CD4-positive, alpha-beta T cell treated with Interleukin-21 for 1 hour (primary cell): Measurements from ENCODE around the gene FOS.
"Not testable (repeated sequence)": the region's sequence is repeated elsewhere in the genome, so short reads cannot be mapped to it uniquely, and the experiment has no call there.

Source experiments
- DNase-seq: peaks from one replicate; pipeline ENCODE4 v3.0.0-alpha.2; 2020

Gene FOS

GRCh38 chr14:75295491-75296345 lies 17.1 kb downstream of the FOS start:
- DNase-seq, result peak; percentile 86

GRCh38 chr14:75297411-75298040 lies 18.9 kb downstream of the FOS start:
- no peak for DNase-seq

GRCh38 chr14:75298187-75298965 lies 19.7 kb downstream of the FOS start:
- DNase-seq, result no peak

- no peak for DNase-seq
Observed at GRCh38 chr14:75299059-75299458, 20.4 kb downstream of the FOS start.

GRCh38 chr14:75299576-75299975 lies 20.9 kb downstream of the FOS start:
- DNase-seq, result no peak

GRCh38 chr14:75301666-75302325 lies 23.2 kb downstream of the FOS start:
- no peak for DNase-seq

- DNase-seq, result peak; percentile 77
Observed at GRCh38 chr14:75303381-75303789, 24.8 kb downstream of the FOS start.

- DNase-seq, result not testable (repeated sequence)
Observed at GRCh38 chr14:75306410-75306809, 27.8 kb downstream of the FOS start.

GRCh38 chr14:75306927-75307699 lies 28.5 kb downstream of the FOS start:
- DNase-seq, result no peak

GRCh38 chr14:75307700-75308379 lies 29.2 kb downstream of the FOS start:
- peak; percentile 69 for DNase-seq

GRCh38 chr14:75308991-75309390 lies 30.4 kb downstream of the FOS start:
- not testable (repeated sequence) for DNase-seq

GRCh38 chr14:75309561-75309960 lies 30.9 kb downstream of the FOS start:
- not testable (repeated sequence) for DNase-seq

GRCh38 chr14:75310295-75311111 lies 31.9 kb downstream of the FOS start:
- no peak for DNase-seq

- DNase-seq, result no peak
Observed at GRCh38 chr14:75311356-75311755, 32.7 kb downstream of the FOS start.

- DNase-seq, result no peak
Observed at GRCh38 chr14:75312341-75312740, 33.7 kb downstream of the FOS start.

- no peak for DNase-seq
Observed at GRCh38 chr14:75313294-75313693, 34.7 kb downstream of the FOS start.

- no peak for DNase-seq
Observed at GRCh38 chr14:75315144-75315543, 36.5 kb downstream of the FOS start.

GRCh38 chr14:75317148-75317547 lies 38.5 kb downstream of the FOS start:
- DNase-seq, result no peak

- no peak for DNase-seq
Observed at GRCh38 chr14:75318353-75318752, 39.7 kb downstream of the FOS start.

GRCh38 chr14:75319021-75319420 lies 40.4 kb downstream of the FOS start:
- DNase-seq, result no peak

GRCh38 chr14:75320196-75320595 lies 41.6 kb downstream of the FOS start:
- DNase-seq, result no peak
